NCI-H345 (cell line): Measurements from ENCODE around the gene PYCR2.

Experiments used
- DNase-seq: peaks from one replicate; lab custom pipeline; 2025; lab: John Stamatoyannopoulos, UW

PYCR2 gene

GRCh38 chr1:225919906-225920305 lies 4.1 kb downstream of the PYCR2 start:
- peak; percentile 73 for DNase-seq

GRCh38 chr1:225918280-225918679 lies 5.8 kb downstream of the PYCR2 start:
- no peak for DNase-seq

GRCh38 chr1:225917536-225917935 lies 6.5 kb downstream of the PYCR2 start:
- DNase-seq = no peak

GRCh38 chr1:225917101-225917500 lies 6.9 kb downstream of the PYCR2 start:
- no peak for DNase-seq

GRCh38 chr1:225915538-225915991 lies 8.5 kb downstream of the PYCR2 start:
- peak; percentile 52 for DNase-seq

GRCh38 chr1:225914947-225915346 lies 9.1 kb downstream of the PYCR2 start:
- DNase-seq = no peak

- no peak for DNase-seq
Observed at GRCh38 chr1:225914391-225914790, 9.7 kb downstream of the PYCR2 start.

- no peak for DNase-seq
Observed at GRCh38 chr1:225911191-225912130, 12.6 kb downstream of the PYCR2 start.

GRCh38 chr1:225909477-225909876 lies 14.6 kb downstream of the PYCR2 start:
- no peak for DNase-seq

- peak; percentile 70 for DNase-seq
Observed at GRCh38 chr1:225908773-225909172, 15.3 kb downstream of the PYCR2 start.

- no peak for DNase-seq
Observed at GRCh38 chr1:225908013-225908640, 15.9 kb downstream of the PYCR2 start.

GRCh38 chr1:225907341-225907740 lies 16.7 kb downstream of the PYCR2 start:
- DNase-seq = no peak

GRCh38 chr1:225906467-225906866 lies 17.6 kb downstream of the PYCR2 start:
- DNase-seq = no peak

- DNase-seq = no peak
Observed at GRCh38 chr1:225903623-225904022, 20.4 kb downstream of the PYCR2 start.

GRCh38 chr1:225899044-225899925 lies 24.8 kb downstream of the PYCR2 start:
- no peak for DNase-seq

GRCh38 chr1:225897595-225898514 lies 26.2 kb downstream of the PYCR2 start:
- DNase-seq = peak; percentile 57

GRCh38 chr1:225896937-225897549 lies 27.0 kb downstream of the PYCR2 start:
- no peak for DNase-seq

- no peak for DNase-seq
Observed at GRCh38 chr1:225896494-225896893, 27.6 kb downstream of the PYCR2 start.

- DNase-seq = no peak
Observed at GRCh38 chr1:225892307-225892706, 31.7 kb downstream of the PYCR2 start.

GRCh38 chr1:225891229-225891972 lies 32.6 kb downstream of the PYCR2 start:
- DNase-seq = no peak
